ENCODE data around the gene CLEC4G. TPM values are rescaled to one million over a fixed set of nuclear protein-coding genes. Genes with fewer than 3 reads are reported as not detected.

The CLEC4G gene
- total RNA-seq, 2 experiments from 2014 or later = not detected

DNA sequence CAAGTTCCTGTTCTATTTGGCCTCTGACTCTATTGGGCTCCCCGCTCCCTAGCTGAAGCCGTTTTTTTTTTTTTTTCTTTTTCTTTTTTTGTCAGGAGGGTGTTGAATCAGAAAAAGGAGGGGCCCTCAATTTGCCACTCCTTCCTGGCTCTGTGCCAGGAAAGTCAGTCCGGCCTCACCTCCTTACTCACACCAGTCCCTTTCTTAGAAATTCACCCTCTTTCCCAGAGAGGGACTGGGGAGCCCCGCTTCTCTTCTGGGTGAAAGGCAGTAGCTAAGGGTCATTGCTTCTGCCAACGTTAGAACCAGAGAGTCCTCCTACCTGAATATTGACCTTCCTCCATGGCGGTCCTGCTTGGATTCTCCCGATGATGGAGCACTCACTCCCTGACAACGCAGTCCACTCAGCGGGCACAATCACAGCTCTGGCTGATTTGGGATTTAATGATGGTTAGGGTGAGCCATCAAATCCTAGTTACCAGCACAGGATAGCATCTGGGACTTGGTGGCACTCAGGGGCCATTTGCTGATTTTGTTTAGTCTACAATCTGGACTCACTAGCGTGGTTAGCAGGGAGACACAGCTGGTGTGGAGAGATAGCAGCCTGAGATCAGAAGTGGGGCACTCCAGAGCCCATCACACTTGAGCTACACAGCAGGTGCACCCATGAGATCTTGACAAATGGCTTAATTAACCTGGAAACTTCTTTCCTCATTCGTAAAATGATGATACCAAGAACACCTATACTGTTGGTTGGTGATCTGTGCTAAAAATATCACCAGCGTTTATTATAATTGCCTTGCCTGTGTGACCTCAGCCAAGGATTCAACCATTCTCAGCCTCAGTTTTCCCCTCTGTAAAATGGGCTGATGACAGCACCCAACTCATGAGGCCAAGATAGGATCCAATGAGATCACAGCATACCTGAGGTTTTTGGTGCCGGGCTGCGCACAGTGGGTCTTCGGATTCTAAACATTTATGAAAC is 32.2 kb downstream of the CLEC4G start:
- Mint-ChIP-seq H3K4me1 (peaks cover 28% of the 10 kb centered on the region), H3K27ac (peak overlapping the region; percentile 67), H3K36me3 (no peaks in the 10 kb centered on the region), H3K9me3 (no peaks in the 10 kb centered on the region), H3K4me3 (peak overlapping the region; percentile 52), H3K27me3 (peaks cover 15% of the 10 kb centered on the region)
- peak; percentile 70 for DNase-seq

DNA sequence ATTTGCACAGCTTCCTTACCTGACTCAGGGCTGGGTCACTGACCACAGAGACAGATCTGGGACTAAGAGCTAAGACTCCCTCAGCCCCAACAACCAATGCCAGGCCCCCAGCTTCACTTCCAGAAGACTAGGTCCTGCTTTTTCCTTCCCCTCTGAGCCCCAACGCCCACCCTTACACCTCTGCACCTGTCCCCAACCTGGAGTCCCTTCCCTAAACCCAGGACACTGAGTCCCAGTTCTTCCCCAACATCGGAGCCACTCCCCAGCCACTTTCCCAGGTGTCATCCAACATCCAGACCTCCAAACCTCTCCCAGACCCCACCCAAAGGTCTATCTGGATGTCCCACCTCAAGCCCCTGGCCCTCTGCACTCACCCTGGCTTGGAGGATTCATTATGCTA is 32.9 kb downstream of the CLEC4G start:
- no peaks in the 10 kb centered on the region for H3K9me3 Mint-ChIP-seq
- no peak for DNase-seq
- peak overlapping the region; percentile 67 for H3K27ac Mint-ChIP-seq
- H3K4me3 Mint-ChIP-seq = peak overlapping the region; percentile 52
- no peaks in the 10 kb centered on the region for H3K36me3 Mint-ChIP-seq
- peaks cover 28% of the 10 kb centered on the region for H3K4me1 Mint-ChIP-seq
- H3K27me3 Mint-ChIP-seq = peaks cover 15% of the 10 kb centered on the region

DNA sequence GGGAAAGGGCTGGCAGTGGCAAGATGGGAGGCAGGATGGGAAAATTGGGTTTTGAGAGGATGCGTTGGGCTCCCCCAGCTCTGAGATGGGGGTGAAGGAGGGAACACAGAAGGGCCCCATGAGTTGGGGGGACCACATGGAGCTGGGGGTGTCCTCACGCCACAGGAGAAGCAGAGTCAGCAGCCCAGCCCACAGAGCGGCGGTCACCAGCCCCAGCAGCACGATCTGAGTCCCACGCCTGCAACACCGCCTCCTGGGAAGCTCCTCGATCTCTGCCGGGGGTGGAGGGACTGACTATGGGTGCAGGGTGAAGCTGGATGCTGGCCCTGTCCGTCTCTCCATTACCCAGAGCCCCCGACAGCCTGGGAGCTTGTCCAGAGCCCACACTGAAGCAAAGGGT is 33.3 kb downstream of the CLEC4G start:
- H3K36me3 Mint-ChIP-seq = no peaks in the 10 kb centered on the region
- peak overlapping the region; percentile 67 for H3K27ac Mint-ChIP-seq
- no peak overlapping the region for H3K4me3 Mint-ChIP-seq
- no peaks in the 10 kb centered on the region for H3K9me3 Mint-ChIP-seq
- no peak for DNase-seq
- peaks cover 13% of the 10 kb centered on the region for H3K27me3 Mint-ChIP-seq
- peaks cover 24% of the 10 kb centered on the region for H3K4me1 Mint-ChIP-seq

DNA sequence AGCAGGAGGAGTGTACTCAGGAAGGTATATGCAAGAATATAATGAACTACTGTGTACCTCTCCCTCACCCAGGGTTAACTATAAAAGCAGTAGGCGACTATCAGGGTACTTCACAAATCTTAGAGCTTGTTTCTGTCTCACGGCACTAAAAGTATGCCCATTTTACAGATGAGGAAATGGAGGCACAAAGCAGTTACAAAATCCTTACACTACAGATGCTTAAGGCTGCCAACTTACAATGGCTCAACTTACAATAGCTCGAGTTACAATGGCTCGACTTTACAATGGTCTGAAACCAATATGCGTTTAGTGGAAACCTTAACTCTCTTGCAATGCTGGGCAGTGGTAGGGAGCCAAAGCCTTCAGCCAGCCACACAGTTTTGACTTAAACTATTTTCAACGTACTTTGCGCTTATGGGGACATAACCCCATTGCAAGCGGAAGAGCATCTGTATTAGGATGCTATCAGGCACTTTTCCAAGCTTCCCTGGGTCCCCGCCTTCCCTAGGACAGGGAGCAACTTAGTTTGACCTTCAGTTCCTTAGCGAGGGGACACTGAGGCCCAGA is 34.1 kb downstream of the CLEC4G start:
- H3K4me3 Mint-ChIP-seq = no peak overlapping the region
- H3K4me1 Mint-ChIP-seq = peaks cover 20% of the 10 kb centered on the region
- H3K36me3 Mint-ChIP-seq = no peaks in the 10 kb centered on the region
- H3K9me3 Mint-ChIP-seq = no peaks in the 10 kb centered on the region
- no peak overlapping the region for H3K27ac Mint-ChIP-seq
- DNase-seq = no peak
- peaks cover 13% of the 10 kb centered on the region for H3K27me3 Mint-ChIP-seq

DNA sequence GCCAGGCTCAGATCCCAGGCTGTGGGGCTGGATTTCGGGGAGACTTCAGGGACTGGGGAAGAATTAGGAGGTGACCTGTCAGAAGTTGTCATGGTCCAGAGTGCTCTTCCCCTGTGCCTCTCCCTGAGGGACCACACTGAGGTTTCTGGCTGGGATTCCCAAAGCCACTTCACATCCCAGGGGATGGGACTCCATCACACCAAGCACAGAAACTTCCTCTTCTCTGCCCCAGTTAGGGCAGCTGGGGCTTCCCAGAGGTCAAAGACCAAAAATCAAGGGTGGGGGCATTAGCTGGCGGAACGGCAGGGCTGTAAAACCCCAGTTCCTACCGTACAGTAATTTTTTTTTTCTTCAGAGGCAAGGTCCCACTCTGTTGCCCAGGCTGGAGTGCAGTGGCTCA is 37.4 kb downstream of the CLEC4G start:
- no peak overlapping the region for H3K4me3 Mint-ChIP-seq
- DNase-seq = no peak
- no peaks in the 10 kb centered on the region for H3K36me3 Mint-ChIP-seq
- H3K4me1 Mint-ChIP-seq = peaks cover 14% of the 10 kb centered on the region
- no peaks in the 10 kb centered on the region for H3K9me3 Mint-ChIP-seq
- no peak overlapping the region for H3K27ac Mint-ChIP-seq
- peaks cover 13% of the 10 kb centered on the region for H3K27me3 Mint-ChIP-seq

DNA sequence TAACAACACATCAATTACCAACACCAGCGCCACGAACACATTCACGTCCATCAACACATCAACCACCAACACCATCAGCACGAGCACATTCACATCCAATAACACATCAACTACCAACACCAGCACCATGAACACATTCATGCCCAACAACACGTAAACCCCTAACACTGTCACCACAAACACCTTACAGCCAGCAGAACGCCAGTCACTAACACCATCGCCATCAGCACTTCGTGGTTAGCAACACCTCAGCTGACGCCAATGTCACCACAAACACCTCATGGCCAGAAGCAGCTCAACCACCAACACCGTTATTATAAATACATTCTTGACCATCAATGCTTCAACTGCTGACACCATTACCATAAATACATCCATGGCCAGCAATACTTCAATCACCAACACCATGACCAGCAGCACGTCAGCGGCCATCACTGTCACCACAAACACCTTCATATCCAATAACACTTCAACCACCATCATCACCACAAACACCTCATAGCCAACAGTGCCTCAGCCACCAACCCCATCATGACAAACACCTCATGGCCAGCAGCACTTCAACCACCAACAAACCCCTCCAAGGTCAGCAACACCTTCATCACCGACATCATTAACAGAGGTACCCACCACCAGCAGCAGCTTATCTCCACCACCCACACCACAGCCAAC is 39.4 kb downstream of the CLEC4G start:
- H3K4me1 Mint-ChIP-seq = peaks cover 2% of the 10 kb centered on the region
- H3K9me3 Mint-ChIP-seq = no peaks in the 10 kb centered on the region
- H3K4me3 Mint-ChIP-seq = no peak overlapping the region
- H3K27ac Mint-ChIP-seq = no peak overlapping the region
- peaks cover 3% of the 10 kb centered on the region for H3K27me3 Mint-ChIP-seq
- DNase-seq = no peak
- H3K36me3 Mint-ChIP-seq = no peaks in the 10 kb centered on the region

DNA sequence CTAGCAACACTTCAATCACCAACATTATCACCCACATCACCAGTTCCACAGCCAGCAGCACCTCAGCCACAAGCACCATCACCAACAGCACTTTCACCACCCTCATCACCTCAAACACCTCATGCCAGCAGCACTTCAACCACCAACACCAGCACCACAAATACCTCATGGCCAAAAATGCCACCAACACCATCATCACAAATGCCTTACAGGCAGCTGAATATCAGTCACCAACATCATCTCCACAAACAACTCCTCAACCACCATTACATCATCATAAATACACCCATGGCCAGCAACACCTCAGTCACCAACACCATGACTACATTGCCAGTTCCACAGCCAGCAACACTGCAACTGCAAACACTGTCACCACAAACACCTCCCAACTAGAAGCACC is 40.4 kb downstream of the CLEC4G start:
- Mint-ChIP-seq H3K4me1 (peaks cover under 1% of the 10 kb centered on the region), H3K9me3 (no peaks in the 10 kb centered on the region), H3K27ac (no peak overlapping the region), H3K27me3 (peaks cover 1% of the 10 kb centered on the region), H3K36me3 (no peaks in the 10 kb centered on the region), H3K4me3 (no peak overlapping the region)
- no peak for DNase-seq

DNA sequence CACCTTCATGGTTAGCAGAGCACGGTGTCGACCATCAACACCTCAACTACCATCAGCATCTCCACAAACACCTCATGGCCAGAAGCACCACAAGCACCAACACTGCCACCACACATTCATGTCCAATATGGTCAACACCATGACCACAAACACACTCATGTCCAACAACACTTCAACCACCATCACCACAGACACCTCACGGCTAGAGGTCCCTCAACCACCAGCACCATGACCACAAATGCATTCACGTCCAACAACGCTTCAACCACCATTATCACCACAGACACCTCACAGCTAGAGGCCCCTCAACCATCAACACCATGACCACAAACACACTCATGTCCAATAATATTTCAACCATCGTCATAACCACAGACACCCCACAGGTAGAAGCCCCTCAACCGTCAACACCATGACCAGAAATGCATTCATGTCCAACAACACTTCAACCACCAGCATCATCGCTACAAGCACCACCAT is 41.1 kb downstream of the CLEC4G start:
- H3K9me3 Mint-ChIP-seq = no peaks in the 10 kb centered on the region
- no peak for DNase-seq
- H3K27ac Mint-ChIP-seq = no peak overlapping the region
- H3K27me3 Mint-ChIP-seq = no peaks in the 10 kb centered on the region
- H3K4me3 Mint-ChIP-seq = no peak overlapping the region
- no peaks in the 10 kb centered on the region for H3K4me1 Mint-ChIP-seq
- H3K36me3 Mint-ChIP-seq = no peaks in the 10 kb centered on the region

DNA sequence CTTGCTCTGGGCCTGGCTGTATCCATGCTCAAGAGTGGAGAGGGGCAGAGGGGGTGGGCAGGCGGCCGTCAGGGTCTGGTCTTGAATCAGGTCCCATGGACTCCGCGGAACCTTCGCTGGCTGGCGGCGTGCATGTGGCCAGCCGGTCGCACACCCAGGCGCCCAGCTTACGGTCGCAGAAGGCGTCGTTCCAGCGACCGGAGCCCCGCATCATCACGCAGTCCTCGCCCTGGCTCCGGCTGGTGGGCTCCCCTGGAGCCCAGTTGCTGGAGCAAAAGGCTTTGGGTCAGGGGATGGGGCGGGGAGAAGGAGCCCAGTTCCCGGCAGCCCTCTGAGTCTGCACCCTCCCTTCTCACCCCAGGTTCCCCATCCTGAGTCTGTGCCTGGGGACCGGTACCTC is 42.7 kb downstream of the CLEC4G start:
- H3K27me3 Mint-ChIP-seq = no peaks in the 10 kb centered on the region
- H3K27ac Mint-ChIP-seq = no peak overlapping the region
- no peaks in the 10 kb centered on the region for H3K36me3 Mint-ChIP-seq
- no peak for DNase-seq
- no peaks in the 10 kb centered on the region for H3K9me3 Mint-ChIP-seq
- no peak overlapping the region for H3K4me3 Mint-ChIP-seq
- H3K4me1 Mint-ChIP-seq = peaks cover 2% of the 10 kb centered on the region

DNA sequence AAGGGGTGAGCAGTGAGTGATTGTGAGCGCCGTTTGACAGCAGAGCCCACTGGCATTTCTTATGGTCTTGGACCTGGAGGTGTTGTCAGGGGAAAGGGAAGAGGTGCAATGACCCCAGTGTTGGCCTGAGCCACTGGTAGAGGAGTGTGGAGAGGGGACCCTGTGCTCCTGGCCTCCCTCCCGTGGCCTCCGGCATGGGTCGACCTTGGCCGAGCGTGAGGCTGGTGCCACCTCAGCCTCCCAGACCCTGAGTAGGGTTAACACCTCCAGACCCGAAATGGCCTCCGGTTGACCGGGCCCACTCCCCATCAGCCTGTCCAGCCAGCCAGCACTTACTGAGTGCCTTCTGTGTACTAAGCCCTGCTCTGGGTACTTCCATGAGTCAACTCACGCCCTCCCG is 44.7 kb downstream of the CLEC4G start:
- DNase-seq = no peak
- Mint-ChIP-seq H3K27ac (no peak overlapping the region), H3K36me3 (peaks cover 9% of the 10 kb centered on the region), H3K27me3 (no peaks in the 10 kb centered on the region), H3K9me3 (no peaks in the 10 kb centered on the region), H3K4me3 (no peak overlapping the region), H3K4me1 (peaks cover 5% of the 10 kb centered on the region)

DNA sequence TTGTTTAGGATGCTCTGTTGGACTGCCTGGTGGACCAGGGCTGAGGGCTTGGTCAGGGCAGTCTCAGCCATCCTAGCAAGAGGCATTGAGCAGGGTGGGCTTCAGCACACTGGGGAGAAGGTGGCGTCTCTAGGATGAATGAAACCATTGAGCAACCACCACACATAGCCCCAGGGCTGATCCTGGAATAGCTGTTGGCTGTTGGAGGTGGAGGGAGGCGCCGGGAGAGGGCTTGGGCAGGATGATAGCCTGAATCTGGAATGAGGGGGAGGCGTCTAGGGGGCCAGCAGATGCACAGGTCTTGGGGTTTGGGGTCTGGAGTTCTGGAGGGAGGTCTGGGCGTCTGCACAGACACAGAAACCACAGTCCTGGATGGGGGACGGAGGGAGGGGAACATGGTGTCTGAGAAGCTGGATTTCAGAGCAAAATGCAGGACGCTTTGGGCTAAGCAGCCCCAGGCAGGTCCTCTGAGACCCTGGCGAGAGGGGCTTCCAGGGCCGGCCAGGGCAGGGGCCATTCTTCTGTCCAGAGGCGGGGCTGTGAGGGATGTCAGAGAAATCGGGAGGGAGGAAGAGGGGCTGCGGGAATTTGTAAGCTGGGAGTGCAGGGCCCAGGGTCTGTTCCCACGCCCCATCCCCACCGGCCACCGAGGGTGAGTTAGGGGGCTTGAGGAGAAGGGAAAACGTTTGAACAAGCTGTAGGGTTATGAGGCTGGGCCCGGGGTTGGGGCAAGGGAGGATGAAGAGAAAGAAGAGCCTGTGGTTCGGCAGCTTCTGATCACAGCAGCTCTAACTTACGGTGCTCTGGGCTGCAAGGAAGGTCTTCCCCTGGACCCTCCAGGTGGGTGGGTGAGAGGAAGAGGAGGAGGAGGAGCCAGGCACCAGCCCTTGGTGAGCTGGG is 46.1 kb downstream of the CLEC4G start:
- H3K27ac Mint-ChIP-seq = no peak overlapping the region
- H3K4me3 Mint-ChIP-seq = no peak overlapping the region
- H3K36me3 Mint-ChIP-seq = peaks cover 11% of the 10 kb centered on the region
- H3K27me3 Mint-ChIP-seq = no peaks in the 10 kb centered on the region
- H3K9me3 Mint-ChIP-seq = no peaks in the 10 kb centered on the region
- peaks cover 13% of the 10 kb centered on the region for H3K4me1 Mint-ChIP-seq
- DNase-seq = no peak

DNA sequence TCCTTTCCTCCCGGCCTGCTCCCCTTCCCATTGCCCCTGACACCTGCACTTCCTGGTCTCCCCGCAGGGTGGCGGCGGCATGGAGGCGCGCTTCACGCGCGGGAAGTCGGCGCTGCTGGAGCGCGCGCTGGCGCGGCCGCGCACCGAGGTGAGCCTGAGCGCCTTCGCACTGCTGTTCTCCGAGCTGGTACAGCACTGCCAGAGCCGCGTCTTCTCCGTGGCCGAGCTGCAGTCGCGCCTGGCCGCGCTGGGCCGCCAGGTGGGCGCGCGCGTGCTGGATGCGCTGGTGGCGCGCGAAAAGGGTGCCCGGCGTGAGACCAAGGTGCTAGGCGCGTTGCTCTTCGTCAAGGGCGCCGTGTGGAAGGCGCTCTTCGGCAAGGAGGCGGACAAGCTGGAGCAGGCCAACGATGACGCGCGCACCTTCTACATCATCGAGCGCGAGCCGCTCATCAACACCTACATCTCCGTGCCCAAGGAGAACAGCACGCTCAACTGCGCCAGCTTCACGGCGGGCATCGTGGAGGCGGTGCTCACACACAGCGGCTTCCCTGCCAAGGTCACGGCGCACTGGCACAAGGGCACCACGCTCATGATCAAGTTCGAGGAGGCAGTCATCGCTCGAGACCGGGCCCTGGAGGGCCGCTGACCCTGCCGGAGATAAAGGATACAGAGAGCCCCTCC is 49.6 kb downstream of the CLEC4G start:
- H3K9me3 Mint-ChIP-seq = no peaks in the 10 kb centered on the region
- H3K36me3 Mint-ChIP-seq = peaks cover 11% of the 10 kb centered on the region
- peaks cover 38% of the 10 kb centered on the region for H3K4me1 Mint-ChIP-seq
- H3K27me3 Mint-ChIP-seq = peaks cover 9% of the 10 kb centered on the region
- H3K27ac Mint-ChIP-seq = peak overlapping the region; percentile 94
- peak overlapping the region; percentile 94 for H3K4me3 Mint-ChIP-seq
- DNase-seq = no peak

DNA sequence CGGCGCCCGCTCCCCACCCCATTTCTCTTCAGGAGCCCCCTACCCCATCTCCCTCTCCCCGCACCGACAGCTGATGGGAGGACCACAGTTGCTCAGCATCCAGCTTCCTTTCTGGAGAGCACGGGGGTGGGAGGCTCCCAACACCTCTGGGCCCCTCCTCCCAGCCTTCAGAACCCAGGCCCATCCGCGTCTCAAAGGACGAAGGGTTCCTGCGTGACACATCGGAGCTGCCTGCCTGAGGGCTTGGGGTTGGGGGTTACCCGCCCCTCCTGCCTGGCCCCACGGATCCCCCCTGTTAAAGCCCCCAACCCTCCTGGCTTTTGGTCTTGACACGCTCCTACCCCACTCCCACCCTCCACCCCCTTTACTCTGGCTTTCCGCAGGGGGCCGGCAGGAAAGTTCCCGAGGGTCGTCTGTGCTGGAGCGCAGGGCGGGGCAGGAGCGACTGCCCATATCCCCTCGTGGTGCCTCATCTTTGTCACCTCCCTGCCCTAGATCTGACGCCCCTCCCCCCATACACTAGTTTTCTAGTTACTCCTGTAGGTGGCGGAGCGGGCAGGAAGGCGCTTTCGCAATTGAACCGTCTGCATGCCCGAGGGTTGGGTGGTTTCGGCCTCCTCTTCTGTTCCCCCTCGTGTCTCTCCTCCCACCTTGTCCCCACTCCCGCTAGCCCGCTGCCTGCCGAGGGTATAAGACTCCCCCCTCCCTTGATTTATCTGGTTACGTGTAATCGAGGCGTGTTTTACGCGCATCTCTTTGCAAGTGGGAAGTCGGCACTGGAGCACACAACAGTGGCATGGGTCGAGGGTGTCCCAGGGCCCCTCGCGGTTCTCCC is 50.4 kb downstream of the CLEC4G start:
- Mint-ChIP-seq H3K9me3 (no peaks in the 10 kb centered on the region), H3K4me1 (peaks cover 45% of the 10 kb centered on the region), H3K4me3 (peak overlapping the region; percentile 94), H3K36me3 (peaks cover 11% of the 10 kb centered on the region), H3K27me3 (peaks cover 16% of the 10 kb centered on the region), H3K27ac (peak overlapping the region; percentile 94)
- DNase-seq = peak; percentile 86

All from activated naive CD8-positive, alpha-beta T cell treated with anti-CD3 and anti-CD28 coated beads for 36 hours (primary cell).